Measurements from ENCODE around the gene KCNH6.
A peak's percentile ranks its signal among the peaks of the same experiment; 100 is the strongest.

KCNH6 gene

DNA sequence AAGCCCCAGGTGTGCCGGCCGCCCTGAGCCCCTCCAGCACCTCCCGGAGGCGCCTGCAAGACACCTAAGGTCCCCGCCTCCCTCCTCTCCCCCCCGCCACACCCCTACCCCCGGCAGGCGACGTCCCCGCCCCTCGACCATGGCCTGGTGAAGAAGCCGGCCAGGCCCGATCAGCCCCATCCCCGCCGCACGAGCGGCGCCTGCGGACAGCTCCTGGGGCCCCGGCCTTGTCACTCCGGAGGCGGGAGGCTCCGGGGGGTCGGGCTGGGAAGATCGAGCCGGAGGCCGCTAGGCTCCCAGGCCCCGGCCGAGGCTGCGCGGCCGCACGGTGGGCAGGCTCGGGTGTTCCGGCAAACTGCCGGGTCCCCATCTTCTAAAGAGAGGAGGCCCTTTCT, 46.7 kb upstream of the KCNH6 start:
- no peak for TF ChIP-seq PPARA (CRISPR knock-in tag; IDR thresholded peaks at IDR 0.05; ENCODE audit: borderline replicate concordance)
- no peak for TF ChIP-seq GLIS3 (CRISPR knock-in tag; IDR thresholded peaks at IDR 0.05)
- TF ChIP-seq ARNTL (CRISPR knock-in tag; IDR thresholded peaks at IDR 0.05; ENCODE audit: borderline replicate concordance, low read depth) = no peak
- ATAC-seq = peak; percentile 32

DNA sequence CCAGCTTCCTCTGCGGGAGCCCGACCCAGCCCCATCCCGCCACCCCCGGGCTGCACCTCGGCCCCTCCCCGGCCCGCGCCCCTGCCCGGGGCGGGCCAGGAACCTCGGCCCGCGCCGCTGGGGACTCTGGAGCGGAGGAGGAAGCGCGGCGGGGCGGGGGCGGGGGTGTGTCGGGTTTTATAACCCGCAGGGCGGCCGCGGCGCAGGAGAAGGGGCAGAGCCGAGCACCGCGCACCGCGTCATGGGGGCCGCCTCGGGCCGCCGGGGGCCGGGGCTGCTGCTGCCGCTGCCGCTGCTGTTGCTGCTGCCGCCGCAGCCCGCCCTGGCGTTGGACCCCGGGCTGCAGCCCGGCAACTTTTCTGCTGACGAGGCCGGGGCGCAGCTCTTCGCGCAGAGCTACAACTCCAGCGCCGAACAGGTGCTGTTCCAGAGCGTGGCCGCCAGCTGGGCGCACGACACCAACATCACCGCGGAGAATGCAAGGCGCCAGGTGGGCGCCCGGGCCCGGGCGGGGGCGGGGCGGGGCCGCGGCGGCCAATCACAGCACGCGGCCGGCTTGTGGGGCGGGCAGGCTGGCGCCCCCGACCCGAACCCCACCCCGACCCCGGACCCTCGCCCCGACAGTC, 46.2 kb upstream of the KCNH6 start, which contains the start of gene ACE:
TSS of gene ACE (plus strand) at position 208 of the 626 bp plus-strand sequence. CDS start at position 242, 34 bp downstream.
- TF ChIP-seq OSR1 (CRISPR knock-in tag; IDR thresholded peaks at IDR 0.05) = no peak
- TF ChIP-seq PPARA (CRISPR knock-in tag; IDR thresholded peaks at IDR 0.05; ENCODE audit: borderline replicate concordance) = no peak
- no peak for TF ChIP-seq TOX (CRISPR knock-in tag; IDR thresholded peaks at IDR 0.05; ENCODE audit: borderline replicate concordance)
- TF ChIP-seq ZC3H10 (CRISPR knock-in tag; IDR thresholded peaks at IDR 0.05) = no peak
- TF ChIP-seq, protein P1, sequence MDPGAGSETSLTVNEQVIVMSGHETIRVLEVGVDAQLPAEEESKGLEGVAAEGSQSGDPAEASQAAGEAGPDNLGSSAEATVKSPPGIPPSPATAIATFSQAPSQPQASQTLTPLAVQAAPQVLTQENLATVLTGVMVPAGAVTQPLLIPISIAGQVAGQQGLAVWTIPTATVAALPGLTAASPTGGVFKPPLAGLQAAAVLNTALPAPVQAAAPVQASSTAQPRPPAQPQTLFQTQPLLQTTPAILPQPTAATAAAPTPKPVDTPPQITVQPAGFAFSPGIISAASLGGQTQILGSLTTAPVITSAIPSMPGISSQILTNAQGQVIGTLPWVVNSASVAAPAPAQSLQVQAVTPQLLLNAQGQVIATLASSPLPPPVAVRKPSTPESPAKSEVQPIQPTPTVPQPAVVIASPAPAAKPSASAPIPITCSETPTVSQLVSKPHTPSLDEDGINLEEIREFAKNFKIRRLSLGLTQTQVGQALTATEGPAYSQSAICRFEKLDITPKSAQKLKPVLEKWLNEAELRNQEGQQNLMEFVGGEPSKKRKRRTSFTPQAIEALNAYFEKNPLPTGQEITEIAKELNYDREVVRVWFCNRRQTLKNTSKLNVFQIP (CRISPR knock-in tag; IDR thresholded peaks at IDR 0.05; ENCODE audit: borderline replicate concordance, low read depth) = no peak
- no peak for TF ChIP-seq ZNF8 (CRISPR knock-in tag; IDR thresholded peaks at IDR 0.05)
- no peak for TF ChIP-seq PATZ1 (CRISPR knock-in tag; IDR thresholded peaks at IDR 0.05; ENCODE audit: borderline replicate concordance)
- no peak for TF ChIP-seq BACH2 (CRISPR knock-in tag; IDR thresholded peaks at IDR 0.05; ENCODE audit: borderline replicate concordance)
- no peak for TF ChIP-seq RARB (CRISPR knock-in tag; IDR thresholded peaks at IDR 0.05)
- TF ChIP-seq, protein P2, sequence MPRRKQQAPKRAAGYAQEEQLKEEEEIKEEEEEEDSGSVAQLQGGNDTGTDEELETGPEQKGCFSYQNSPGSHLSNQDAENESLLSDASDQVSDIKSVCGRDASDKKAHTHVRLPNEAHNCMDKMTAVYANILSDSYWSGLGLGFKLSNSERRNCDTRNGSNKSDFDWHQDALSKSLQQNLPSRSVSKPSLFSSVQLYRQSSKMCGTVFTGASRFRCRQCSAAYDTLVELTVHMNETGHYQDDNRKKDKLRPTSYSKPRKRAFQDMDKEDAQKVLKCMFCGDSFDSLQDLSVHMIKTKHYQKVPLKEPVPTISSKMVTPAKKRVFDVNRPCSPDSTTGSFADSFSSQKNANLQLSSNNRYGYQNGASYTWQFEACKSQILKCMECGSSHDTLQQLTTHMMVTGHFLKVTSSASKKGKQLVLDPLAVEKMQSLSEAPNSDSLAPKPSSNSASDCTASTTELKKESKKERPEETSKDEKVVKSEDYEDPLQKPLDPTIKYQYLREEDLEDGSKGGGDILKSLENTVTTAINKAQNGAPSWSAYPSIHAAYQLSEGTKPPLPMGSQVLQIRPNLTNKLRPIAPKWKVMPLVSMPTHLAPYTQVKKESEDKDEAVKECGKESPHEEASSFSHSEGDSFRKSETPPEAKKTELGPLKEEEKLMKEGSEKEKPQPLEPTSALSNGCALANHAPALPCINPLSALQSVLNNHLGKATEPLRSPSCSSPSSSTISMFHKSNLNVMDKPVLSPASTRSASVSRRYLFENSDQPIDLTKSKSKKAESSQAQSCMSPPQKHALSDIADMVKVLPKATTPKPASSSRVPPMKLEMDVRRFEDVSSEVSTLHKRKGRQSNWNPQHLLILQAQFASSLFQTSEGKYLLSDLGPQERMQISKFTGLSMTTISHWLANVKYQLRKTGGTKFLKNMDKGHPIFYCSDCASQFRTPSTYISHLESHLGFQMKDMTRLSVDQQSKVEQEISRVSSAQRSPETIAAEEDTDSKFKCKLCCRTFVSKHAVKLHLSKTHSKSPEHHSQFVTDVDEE (CRISPR knock-in tag; IDR thresholded peaks at IDR 0.05) = no peak
- TF ChIP-seq ISL1 (CRISPR knock-in tag; IDR thresholded peaks at IDR 0.05) = no peak
- ATAC-seq = peak; percentile 14

DNA sequence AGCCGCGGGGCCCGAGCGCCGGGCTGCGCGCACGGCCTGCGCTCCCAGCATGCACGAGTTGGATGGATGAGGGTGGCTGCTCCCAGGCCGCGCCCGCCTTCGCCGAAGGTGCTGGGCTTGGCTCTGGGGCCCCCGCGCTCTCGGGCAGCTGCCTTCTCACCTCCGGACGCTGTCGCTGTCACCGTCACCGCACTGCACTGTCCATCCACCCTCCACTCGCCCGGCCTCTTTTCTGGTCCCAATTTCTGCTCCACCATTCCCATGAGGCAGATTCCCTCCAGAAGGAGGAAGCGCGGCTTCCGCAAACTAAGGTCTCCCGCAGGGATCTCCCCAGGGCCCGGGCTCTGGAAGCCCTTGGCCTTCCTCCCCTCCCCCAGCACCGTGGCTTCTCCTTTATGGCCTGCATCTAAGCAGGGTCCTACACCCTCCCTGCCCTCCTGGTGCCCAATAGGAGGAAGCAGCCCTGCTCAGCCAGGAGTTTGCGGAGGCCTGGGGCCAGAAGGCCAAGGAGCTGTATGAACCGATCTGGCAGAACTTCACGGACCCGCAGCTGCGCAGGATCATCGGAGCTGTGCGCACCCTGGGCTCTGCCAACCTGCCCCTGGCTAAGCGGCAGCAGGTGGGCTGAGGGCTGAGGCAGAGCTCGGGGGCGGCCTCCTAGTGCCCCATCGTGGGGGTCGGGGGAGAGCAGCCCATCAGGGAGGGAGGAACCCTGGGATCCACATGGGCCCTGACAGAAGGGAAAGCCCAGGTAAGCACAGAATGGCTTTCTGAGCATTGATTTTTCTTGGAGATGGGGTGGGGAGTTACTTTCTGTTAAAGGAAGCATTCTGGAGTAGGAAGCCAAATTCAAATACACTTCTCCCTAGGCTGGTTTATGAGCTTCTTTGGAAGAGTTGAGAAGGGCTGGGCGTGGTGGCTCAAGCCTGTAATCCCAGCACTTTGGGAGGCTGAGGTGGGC, 45.4 kb upstream of the KCNH6 start:
- no peak for ATAC-seq
- TF ChIP-seq TCF4 (CRISPR knock-in tag; IDR thresholded peaks at IDR 0.05; ENCODE audit: borderline replicate concordance) (no peak), OSR1 (CRISPR knock-in tag; IDR thresholded peaks at IDR 0.05) (no peak), PATZ1 (CRISPR knock-in tag; IDR thresholded peaks at IDR 0.05; ENCODE audit: borderline replicate concordance) (no peak), GLIS3 (CRISPR knock-in tag; IDR thresholded peaks at IDR 0.05) (no peak), ZFP30 (CRISPR knock-in tag; IDR thresholded peaks at IDR 0.05) (no peak), ZNF70 (CRISPR knock-in tag; IDR thresholded peaks at IDR 0.05) (no peak), TOX (CRISPR knock-in tag; IDR thresholded peaks at IDR 0.05; ENCODE audit: borderline replicate concordance) (no peak), ARNTL (CRISPR knock-in tag; IDR thresholded peaks at IDR 0.05; ENCODE audit: borderline replicate concordance, low read depth) (no peak), ZFP3 (CRISPR knock-in tag; IDR thresholded peaks at IDR 0.05) (no peak), SNAI2 (CRISPR knock-in tag; IDR thresholded peaks at IDR 0.05) (no peak), BACH2 (CRISPR knock-in tag; IDR thresholded peaks at IDR 0.05; ENCODE audit: borderline replicate concordance) (no peak), ISL1 (CRISPR knock-in tag; IDR thresholded peaks at IDR 0.05) (no peak), RARB (CRISPR knock-in tag; IDR thresholded peaks at IDR 0.05) (no peak)
- TF ChIP-seq, protein P3, sequence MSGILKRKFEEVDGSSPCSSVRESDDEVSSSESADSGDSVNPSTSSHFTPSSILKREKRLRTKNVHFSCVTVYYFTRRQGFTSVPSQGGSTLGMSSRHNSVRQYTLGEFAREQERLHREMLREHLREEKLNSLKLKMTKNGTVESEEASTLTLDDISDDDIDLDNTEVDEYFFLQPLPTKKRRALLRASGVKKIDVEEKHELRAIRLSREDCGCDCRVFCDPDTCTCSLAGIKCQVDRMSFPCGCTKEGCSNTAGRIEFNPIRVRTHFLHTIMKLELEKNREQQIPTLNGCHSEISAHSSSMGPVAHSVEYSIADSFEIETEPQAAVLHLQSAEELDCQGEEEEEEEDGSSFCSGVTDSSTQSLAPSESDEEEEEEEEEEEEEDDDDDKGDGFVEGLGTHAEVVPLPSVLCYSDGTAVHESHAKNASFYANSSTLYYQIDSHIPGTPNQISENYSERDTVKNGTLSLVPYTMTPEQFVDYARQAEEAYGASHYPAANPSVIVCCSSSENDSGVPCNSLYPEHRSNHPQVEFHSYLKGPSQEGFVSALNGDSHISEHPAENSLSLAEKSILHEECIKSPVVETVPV (CRISPR knock-in tag; IDR thresholded peaks at IDR 0.05) = no peak

Data from SK-N-SH treated with all-trans-retinoic acid at 6 μM for 48 hours (cell line).